BLaER1 (cell line): ENCODE data around the gene IFI16.
"Not testable (repeated sequence)": the region's sequence is repeated elsewhere in the genome, so short reads cannot be mapped to it uniquely, and the experiment has no call there.

ENCODE experiments used
- H3K27ac ChIP-seq: shearing (Covaris generic); formaldehyde crosslinking; 2 replicates; pipeline ENCODE4 v1.8.1; 2022
- H3K27me3 ChIP-seq: shearing (Covaris generic); formaldehyde crosslinking; 2 replicates; pipeline ENCODE4 v1.8.1; 2022
- H3K36me3 ChIP-seq: shearing (Covaris generic); formaldehyde crosslinking; 2 replicates; pipeline ENCODE4 v1.8.1; 2022
- H3K4me1 ChIP-seq: shearing (Covaris generic); formaldehyde crosslinking; 2 replicates; pipeline ENCODE4 v1.8.1; 2022
- H3K4me2 ChIP-seq: shearing (Covaris generic); formaldehyde crosslinking; 2 replicates; pipeline ENCODE4 v1.8.1; 2022
- H3K4me3 ChIP-seq: shearing (Covaris generic); formaldehyde crosslinking; 2 replicates; pipeline ENCODE4 v1.8.1; 2022
- H3K9ac ChIP-seq: shearing (Covaris generic); formaldehyde crosslinking; 2 replicates; pipeline ENCODE4 v1.8.1; 2022
- H3K9me3 ChIP-seq: shearing (Covaris generic); formaldehyde crosslinking; 2 replicates; pipeline ENCODE4 v1.8.1; 2022
- H4K20me1 ChIP-seq: shearing (Covaris generic); formaldehyde crosslinking; 2 replicates; pipeline ENCODE4 v1.8.1; 2022
- Cebpa-rat ChIP-seq: shearing (Covaris generic); IDR thresholded peaks from 2 replicates; pipeline ENCODE4 v1.8.1; 2022

Gene IFI16

DNA sequence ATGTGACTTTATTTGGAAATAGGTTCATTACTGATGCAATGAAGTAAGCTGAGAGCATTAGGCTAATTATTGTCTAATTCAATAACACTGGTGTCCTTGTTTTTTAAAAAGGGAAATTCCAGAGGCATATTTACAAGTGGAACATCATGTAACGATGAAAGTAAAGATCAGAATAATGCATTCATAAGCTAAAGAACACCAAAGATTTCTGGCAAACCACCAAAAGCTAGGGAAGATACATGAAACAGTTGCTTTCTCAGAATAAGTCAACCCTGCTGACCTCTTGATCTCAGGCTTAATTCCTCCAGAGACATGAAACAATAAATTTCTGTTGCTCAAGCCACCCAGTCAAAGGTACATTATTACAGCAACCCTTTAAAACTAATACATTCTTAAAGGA is 20.3 kb upstream of the IFI16 start:
- Histone ChIP-seq H3K9ac (no peak overlapping the region), H3K4me2 (no peak overlapping the region), H3K4me1 (no peaks in the 10 kb centered on the region), H3K4me3 (no peak overlapping the region), H3K27me3 (no peaks in the 10 kb centered on the region), H3K9me3 (peaks cover 8% of the 10 kb centered on the region), H3K27ac (no peak overlapping the region), H4K20me1 (no peaks in the 10 kb centered on the region), H3K36me3 (no peaks in the 10 kb centered on the region)
- no peak for TF ChIP-seq Cebpa-rat

- no peaks in the 10 kb centered on the region for H4K20me1 ChIP-seq
- H3K27me3 ChIP-seq: no peaks in the 10 kb centered on the region
- no peak overlapping the region for H3K4me3 ChIP-seq
- no peaks in the 10 kb centered on the region for H3K36me3 ChIP-seq
- peaks cover 6% of the 10 kb centered on the region for H3K9me3 ChIP-seq
- H3K4me2 ChIP-seq: no peak overlapping the region
- H3K9ac ChIP-seq: no peak overlapping the region
- no peak for TF ChIP-seq Cebpa-rat
- no peak overlapping the region for H3K27ac ChIP-seq
- no peaks in the 10 kb centered on the region for H3K4me1 ChIP-seq
Observed at GRCh38 chr1:158992787-158993312, 16.9 kb upstream of the IFI16 start.

DNA sequence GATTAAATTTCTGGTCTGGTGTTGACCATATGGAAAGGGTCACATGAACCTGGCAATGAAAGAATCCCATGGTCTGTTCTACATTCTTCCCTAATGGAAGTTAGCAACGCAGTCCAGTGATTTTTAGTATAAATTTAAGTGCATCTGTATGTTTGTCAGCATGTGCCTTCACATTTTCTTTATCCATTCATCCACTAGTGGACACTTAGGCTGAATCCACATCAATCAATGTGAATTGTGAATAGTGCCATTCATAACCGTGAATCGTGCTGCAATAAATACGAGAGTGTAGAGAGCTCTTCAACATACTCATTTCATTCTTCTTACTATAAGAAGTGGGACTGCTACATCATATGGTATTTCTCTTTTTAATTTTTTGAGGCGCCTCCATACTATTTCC is 12.7 kb upstream of the IFI16 start:
- Histone ChIP-seq H3K27me3 (no peaks in the 10 kb centered on the region), H3K36me3 (no peaks in the 10 kb centered on the region), H4K20me1 (no peaks in the 10 kb centered on the region), H3K4me2 (no peak overlapping the region), H3K9me3 (peaks cover 6% of the 10 kb centered on the region), H3K4me3 (no peak overlapping the region), H3K27ac (no peak overlapping the region), H3K9ac (no peak overlapping the region), H3K4me1 (peaks cover 8% of the 10 kb centered on the region; the same call in 1 of the 2 replicates)
- no peak for TF ChIP-seq Cebpa-rat

DNA sequence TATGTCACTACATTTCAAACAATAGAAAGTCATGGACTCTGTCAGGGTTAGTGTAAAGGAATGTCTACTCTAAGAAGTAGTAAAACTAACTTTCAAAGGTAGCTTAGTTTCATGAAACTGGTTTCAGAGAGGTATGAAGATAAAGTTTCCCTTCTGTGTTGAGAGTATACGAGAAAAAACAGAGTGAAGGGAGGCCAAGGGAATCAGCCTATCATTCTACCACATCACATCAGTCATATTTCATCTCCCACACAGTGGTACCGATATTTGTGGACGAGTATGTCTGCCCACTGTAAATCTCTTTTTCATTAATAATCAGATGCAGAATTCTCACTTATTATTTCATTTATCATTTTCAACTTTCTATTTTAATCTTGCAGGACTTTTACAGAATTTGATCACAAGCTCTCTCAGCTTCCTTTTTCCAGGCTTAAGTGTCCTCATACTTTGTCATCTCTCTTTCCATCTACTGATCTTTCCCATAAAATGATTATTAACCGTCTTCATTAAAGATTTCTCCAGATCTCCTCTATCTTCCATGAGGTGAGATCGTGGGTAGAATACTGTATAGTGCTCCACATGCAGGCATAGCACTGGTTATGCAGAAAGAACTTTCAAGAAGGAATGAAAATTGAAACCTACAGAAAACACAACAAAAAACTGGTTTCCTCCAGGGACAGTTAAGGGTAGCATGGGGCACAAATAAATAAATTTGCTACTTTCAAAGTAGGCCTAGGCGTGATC is 11.5 kb upstream of the IFI16 start:
- no peaks in the 10 kb centered on the region for H4K20me1 ChIP-seq
- no peak overlapping the region for H3K9ac ChIP-seq
- H3K4me1 ChIP-seq: peaks cover 8% of the 10 kb centered on the region; the same call in 1 of the 2 replicates
- H3K4me2 ChIP-seq: peak overlapping the region; percentile 25; the same call in 1 of the 2 replicates
- no peak for TF ChIP-seq Cebpa-rat
- H3K27ac ChIP-seq: no peak overlapping the region
- no peaks in the 10 kb centered on the region for H3K36me3 ChIP-seq
- H3K4me3 ChIP-seq: no peak overlapping the region
- no peaks in the 10 kb centered on the region for H3K27me3 ChIP-seq
- H3K9me3 ChIP-seq: no peaks in the 10 kb centered on the region; the same call in 1 of the 2 replicates

- H3K36me3 ChIP-seq: no peaks in the 10 kb centered on the region
- H3K4me2 ChIP-seq: peak overlapping the region; percentile 25; the same call in 1 of the 2 replicates
- H4K20me1 ChIP-seq: no peaks in the 10 kb centered on the region
- no peaks in the 10 kb centered on the region; the same call in 1 of the 2 replicates for H3K9me3 ChIP-seq
- no peak overlapping the region for H3K9ac ChIP-seq
- no peak for TF ChIP-seq Cebpa-rat
- H3K27me3 ChIP-seq: no peaks in the 10 kb centered on the region
- H3K27ac ChIP-seq: no peak overlapping the region
- no peak overlapping the region for H3K4me3 ChIP-seq
- peaks cover 8% of the 10 kb centered on the region; the same call in 1 of the 2 replicates for H3K4me1 ChIP-seq
Observed at GRCh38 chr1:158998781-158999161, 10.9 kb upstream of the IFI16 start.

- Histone ChIP-seq H3K9me3 (no peaks in the 10 kb centered on the region; the same call in 1 of the 2 replicates), H4K20me1 (no peaks in the 10 kb centered on the region), H3K27me3 (no peaks in the 10 kb centered on the region), H3K36me3 (no peaks in the 10 kb centered on the region), H3K4me1 (peaks cover 8% of the 10 kb centered on the region; the same call in 1 of the 2 replicates), H3K4me3 (no peak overlapping the region), H3K4me2 (no peak overlapping the region), H3K27ac (no peak overlapping the region), H3K9ac (no peak overlapping the region)
- TF ChIP-seq Cebpa-rat: no peak
Observed at GRCh38 chr1:158999316-159000069, 10.2 kb upstream of the IFI16 start.

- TF ChIP-seq Cebpa-rat: no peak
- Histone ChIP-seq H3K27me3 (no peaks in the 10 kb centered on the region), H3K4me1 (peaks cover 8% of the 10 kb centered on the region; the same call in 1 of the 2 replicates), H3K27ac (no peak overlapping the region), H3K4me3 (no peak overlapping the region), H3K4me2 (no peak overlapping the region), H4K20me1 (no peaks in the 10 kb centered on the region), H3K36me3 (no peaks in the 10 kb centered on the region), H3K9ac (no peak overlapping the region), H3K9me3 (no peaks in the 10 kb centered on the region; the same call in 1 of the 2 replicates)
Observed at GRCh38 chr1:159000070-159000409, 9.7 kb upstream of the IFI16 start.

DNA sequence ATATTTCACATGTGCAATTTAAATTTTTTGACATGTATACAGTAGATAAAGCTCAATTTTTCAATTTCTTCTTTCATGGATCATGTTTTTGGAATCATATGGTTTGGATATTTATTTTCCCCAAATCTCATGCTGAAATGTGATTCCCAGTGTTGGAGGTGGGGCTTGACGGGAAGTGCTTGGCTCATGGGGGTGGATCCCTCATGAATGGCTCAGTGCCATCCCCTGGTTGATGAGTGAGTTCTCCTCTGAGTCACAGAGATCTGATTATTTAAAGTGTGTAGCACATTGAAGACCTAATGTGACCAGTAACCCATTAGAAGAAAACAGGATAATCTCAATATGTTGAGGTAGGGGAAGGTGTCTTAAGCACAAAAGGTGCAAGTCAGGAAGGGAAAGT is 9.1 kb upstream of the IFI16 start:
- H3K9ac ChIP-seq: no peak overlapping the region

GRCh38 chr1:159005161-159005560 is 4.5 kb upstream of the IFI16 start:
- no peaks in the 10 kb centered on the region for H3K9me3 ChIP-seq
- no peak overlapping the region for H3K27ac ChIP-seq
- H3K4me2 ChIP-seq: peak overlapping the region; percentile 60
- no peak overlapping the region for H3K9ac ChIP-seq
- TF ChIP-seq Cebpa-rat: no peak
- H3K4me1 ChIP-seq: peaks cover 34% of the 10 kb centered on the region
- H3K4me3 ChIP-seq: no peak overlapping the region
- H3K27me3 ChIP-seq: no peaks in the 10 kb centered on the region
- H3K36me3 ChIP-seq: no peaks in the 10 kb centered on the region
- H4K20me1 ChIP-seq: no peaks in the 10 kb centered on the region

More for the DNA sequence above, 9.1 kb upstream of the IFI16 start:
- Histone ChIP-seq H3K4me1 (peaks cover 11% of the 10 kb centered on the region), H3K9me3 (no peaks in the 10 kb centered on the region), H3K36me3 (no peaks in the 10 kb centered on the region), H3K4me2 (0 out of 2 replicates have a peak overlapping the region, but pooled peaks have one; percentile 18), H3K4me3 (no peak overlapping the region), H3K27me3 (no peaks in the 10 kb centered on the region), H3K27ac (no peak overlapping the region), H4K20me1 (no peaks in the 10 kb centered on the region)
- no peak for TF ChIP-seq Cebpa-rat

- Histone ChIP-seq H3K27me3 (no peaks in the 10 kb centered on the region), H3K4me1 (peaks cover 29% of the 10 kb centered on the region), H4K20me1 (no peaks in the 10 kb centered on the region), H3K36me3 (no peaks in the 10 kb centered on the region), H3K4me3 (no peak overlapping the region), H3K9ac (no peak overlapping the region), H3K27ac (0 out of 2 replicates have a peak overlapping the region, but pooled peaks have one; percentile 28), H3K4me2 (peak overlapping the region; percentile 60), H3K9me3 (no peaks in the 10 kb centered on the region)
- no peak for TF ChIP-seq Cebpa-rat
Observed at GRCh38 chr1:159005676-159006075, 4.0 kb upstream of the IFI16 start.

DNA sequence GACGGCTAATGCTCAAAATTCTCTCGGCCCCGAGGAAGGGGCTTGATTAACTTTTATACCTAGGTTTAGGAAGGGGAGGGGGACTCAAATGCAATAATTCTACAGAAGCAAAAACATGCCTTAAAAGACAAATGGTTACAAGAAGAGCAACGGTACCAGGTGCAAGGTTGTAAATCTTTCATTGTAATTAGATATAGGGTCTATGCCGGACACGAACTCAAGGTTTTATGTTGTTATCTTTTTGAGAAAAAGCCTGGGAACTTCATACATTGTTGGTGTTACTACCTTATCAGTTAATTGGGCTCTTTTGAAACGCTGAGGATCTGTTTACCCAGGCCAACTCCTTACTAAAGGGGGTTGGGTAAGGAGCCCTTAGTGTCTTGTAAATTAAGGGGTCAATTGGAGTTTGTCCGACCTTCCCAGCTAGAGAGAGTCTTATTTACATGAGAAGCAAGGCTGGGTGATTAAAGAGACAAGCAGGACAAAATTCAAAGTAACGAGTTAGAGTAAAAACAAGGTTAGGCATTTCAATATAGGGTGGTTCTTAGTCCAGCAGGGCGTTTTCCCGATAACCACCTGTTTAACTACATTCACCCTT is 3.4 kb upstream of the IFI16 start:
- 0 out of 2 replicates have a peak overlapping the region, but pooled peaks have one; percentile 28 for H3K27ac ChIP-seq
- peak overlapping the region; percentile 60 for H3K4me2 ChIP-seq
- not testable (repeated sequence) for H3K4me3 ChIP-seq, H3K9ac ChIP-seq, H3K9me3 ChIP-seq, H3K36me3 ChIP-seq, H4K20me1 ChIP-seq, H3K27me3 ChIP-seq
- H3K4me1 ChIP-seq: peaks cover 26% of the 10 kb centered on the region
